Chondrocyte (in vitro differentiated cells): ENCODE data around the gene JPH2. TPM values are rescaled to one million over a fixed set of nuclear protein-coding genes. Genes with fewer than 3 reads are reported as not detected.

Source experiments
- DNase-seq: peaks from one replicate; pipeline ENCODE4 v3.0.0; 2021; ENCODE audit warnings: mixed read lengths, low spot score
- H3K27ac Mint-ChIP-seq: one replicate; pipeline ENCODE4 v1.8.0; 2021; ENCODE audit warnings: mild to moderate bottlenecking, moderate library complexity, mixed read lengths; ENCODE audit not compliant: unreplicated experiment
- H3K27me3 Mint-ChIP-seq: 2 replicates; pipeline ENCODE4 v1.8.0; 2021; ENCODE audit warnings: low read depth, mixed read lengths
- H3K36me3 Mint-ChIP-seq: 2 replicates; pipeline ENCODE4 v1.8.0; 2021; ENCODE audit warnings: low read depth, mixed read lengths
- H3K4me1 Mint-ChIP-seq: 2 replicates; pipeline ENCODE4 v1.8.0; 2021; ENCODE audit warnings: low read depth, mild to moderate bottlenecking, mixed read lengths
- H3K4me3 Mint-ChIP-seq: one replicate; pipeline ENCODE4 v1.8.0; 2021; ENCODE audit warnings: mild to moderate bottlenecking, moderate library complexity, mixed read lengths; ENCODE audit not compliant: unreplicated experiment
- H3K9me3 Mint-ChIP-seq: 2 replicates; pipeline ENCODE4 v1.8.0; 2021; ENCODE audit warnings: low read depth, mixed read lengths
- CTCF ChIP-seq: fragments of 200-600 bp; sonication (generic); IDR thresholded peaks from 2 replicates; pipeline ENCODE4 v1.5.0; 2021; ENCODE audit warnings: antibody characterized with exemption, mild to moderate bottlenecking, moderate library complexity
- total RNA-seq: library from RNA; stranded (reverse); gene quantifications from 3 replicates; pipeline ENCODE4 v1.2.1, GENCODE V29; 2021

JPH2 gene
- total RNA-seq, 1 donor from 2014 or later: 75.9 TPM

- Mint-ChIP-seq H3K36me3 (peaks cover 31% of the 10 kb centered on the region), H3K4me3 (no peak overlapping the region), H3K9me3 (peaks cover 3% of the 10 kb centered on the region), H3K27ac (peak overlapping the region; percentile 38), H3K4me1 (peaks cover 64% of the 10 kb centered on the region), H3K27me3 (no peaks in the 10 kb centered on the region)
- TF ChIP-seq CTCF: no peak
- no peak for DNase-seq
Measured at GRCh38 chr20:44146272-44146671, 40.7 kb downstream of the JPH2 start.

GRCh38 chr20:44145131-44145775 lies 41.7 kb downstream of the JPH2 start:
- TF ChIP-seq CTCF: no peak
- no peak for DNase-seq
- H3K27ac Mint-ChIP-seq: peak overlapping the region; percentile 42
- H3K4me1 Mint-ChIP-seq: peaks cover 72% of the 10 kb centered on the region
- no peak overlapping the region for H3K4me3 Mint-ChIP-seq
- peaks cover 31% of the 10 kb centered on the region for H3K36me3 Mint-ChIP-seq
- no peaks in the 10 kb centered on the region for H3K27me3 Mint-ChIP-seq
- H3K9me3 Mint-ChIP-seq: peaks cover 3% of the 10 kb centered on the region

- no peak for TF ChIP-seq CTCF
- Mint-ChIP-seq H3K27ac (peak overlapping the region; percentile 84), H3K9me3 (no peaks in the 10 kb centered on the region), H3K4me1 (peaks cover 83% of the 10 kb centered on the region), H3K36me3 (peaks cover 24% of the 10 kb centered on the region), H3K27me3 (no peaks in the 10 kb centered on the region), H3K4me3 (no peak overlapping the region)
- DNase-seq: no peak
Measured at GRCh38 chr20:44143936-44144335, 43.1 kb downstream of the JPH2 start.

- TF ChIP-seq CTCF: no peak
- Mint-ChIP-seq H3K27me3 (no peaks in the 10 kb centered on the region), H3K4me3 (no peak overlapping the region), H3K4me1 (peaks cover 95% of the 10 kb centered on the region), H3K27ac (peak overlapping the region; percentile 85), H3K36me3 (peaks cover 20% of the 10 kb centered on the region), H3K9me3 (no peaks in the 10 kb centered on the region)
- DNase-seq: no peak
Measured at GRCh38 chr20:44142413-44142812, 44.6 kb downstream of the JPH2 start.

GRCh38 chr20:44141873-44142272 lies 45.1 kb downstream of the JPH2 start:
- Mint-ChIP-seq H3K4me3 (no peak overlapping the region), H3K27me3 (no peaks in the 10 kb centered on the region), H3K4me1 (peaks cover 95% of the 10 kb centered on the region), H3K27ac (peak overlapping the region; percentile 85), H3K36me3 (peaks cover 16% of the 10 kb centered on the region), H3K9me3 (no peaks in the 10 kb centered on the region)
- no peak for TF ChIP-seq CTCF
- DNase-seq: no peak
